GM18505 (cell line): ENCODE measurements around the gene RSPRY1.

Experiments used
- ATAC-seq: cut with Tn5 transposase; IDR thresholded peaks from one replicate; pipeline ENCODE4 v1.9.1; 2021; ENCODE audit not compliant: unreplicated experiment
- POLR2A ChIP-seq: IDR thresholded peaks from 4 replicates; pipeline ENCODE4 v1.6.1; 2011; ENCODE audit warnings: borderline replicate concordance; ENCODE audit not compliant: insufficient read depth, insufficient read length; ENCODE audit errors: extremely low read depth

The RSPRY1 gene

DNA sequence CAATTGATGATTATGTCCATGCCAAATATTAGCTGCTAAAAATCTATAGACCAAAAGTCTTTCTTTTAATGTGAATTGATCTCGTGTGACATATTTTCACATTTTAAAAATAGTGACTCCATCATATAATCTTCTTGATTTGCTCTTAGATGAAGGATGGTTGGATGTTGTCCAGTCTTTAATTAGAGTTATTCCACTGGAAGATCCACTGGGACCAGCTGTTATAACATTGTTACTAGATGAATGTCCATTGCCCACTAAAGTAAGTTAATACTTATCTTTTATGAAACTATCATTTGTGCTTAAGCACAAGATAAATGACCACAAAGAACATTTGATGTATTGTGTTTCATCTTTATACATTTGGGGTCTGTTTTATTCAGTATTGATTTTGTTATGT lies 22.8 kb downstream of the RSPRY1 start:
- ATAC-seq = no peak
- TF ChIP-seq POLR2A = no peak

DNA sequence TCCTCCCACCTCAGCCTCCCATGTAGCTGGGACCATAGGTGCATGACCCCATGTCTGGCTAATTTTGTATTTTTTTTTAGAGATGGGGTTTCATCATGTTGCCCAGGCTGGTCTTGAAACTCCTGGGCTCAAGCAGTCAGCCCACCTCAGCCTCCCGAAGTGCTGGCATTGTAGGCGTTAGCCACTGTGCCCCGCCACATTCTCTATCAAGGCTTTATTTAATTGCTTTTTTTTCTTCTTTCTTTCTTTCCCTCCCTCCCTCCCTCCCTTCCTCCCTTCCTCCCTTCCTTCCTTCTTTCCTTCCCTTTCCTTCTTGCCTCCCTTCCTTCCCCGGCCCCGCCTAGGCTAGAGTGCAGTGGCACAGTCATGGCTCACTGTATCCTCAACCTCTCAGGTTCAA lies 23.7 kb downstream of the RSPRY1 start:
- no peak for ATAC-seq

DNA sequence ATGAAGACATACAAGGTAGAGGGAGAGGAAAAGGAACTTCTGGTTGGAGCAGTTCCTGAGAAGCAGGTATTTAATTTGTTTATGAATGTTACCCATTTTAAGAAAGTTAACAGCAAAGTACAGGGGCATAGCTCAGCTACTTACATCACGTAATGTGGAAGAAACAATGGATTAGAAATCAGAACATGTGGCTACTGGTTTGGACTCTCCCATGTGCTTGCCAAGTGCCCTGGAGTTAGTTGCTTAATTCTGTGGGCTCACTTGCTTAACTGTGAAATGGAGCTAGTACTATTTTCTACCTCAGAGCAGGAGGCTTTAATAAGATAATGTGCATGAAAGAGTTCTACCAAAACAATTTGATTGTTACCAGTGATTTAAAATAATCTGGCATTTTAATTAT lies 27.3 kb downstream of the RSPRY1 start:
- TF ChIP-seq POLR2A = no peak
- ATAC-seq = no peak

More for the DNA sequence above, 23.7 kb downstream of the RSPRY1 start:
- no peak for TF ChIP-seq POLR2A

DNA sequence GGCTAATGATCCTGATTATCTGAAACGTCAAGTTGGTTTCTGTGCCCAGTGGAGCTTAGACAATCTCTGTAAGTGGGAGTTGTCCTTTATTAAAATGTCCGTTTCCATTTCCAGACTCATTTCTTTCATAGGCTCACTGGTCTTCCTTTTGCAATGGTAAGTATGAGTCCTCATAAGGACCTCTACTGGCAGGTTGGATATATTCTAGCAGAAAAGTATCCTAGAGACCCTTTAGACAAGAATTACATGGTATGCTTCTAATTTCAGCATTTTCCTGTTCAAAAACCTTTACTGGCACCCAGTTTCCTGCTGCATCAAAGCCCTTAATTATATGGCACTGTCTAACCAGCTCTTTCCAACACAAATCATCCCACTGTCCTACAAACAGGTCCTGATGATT lies 30.8 kb downstream of the RSPRY1 start:
- TF ChIP-seq POLR2A = no peak
- no peak for ATAC-seq

DNA sequence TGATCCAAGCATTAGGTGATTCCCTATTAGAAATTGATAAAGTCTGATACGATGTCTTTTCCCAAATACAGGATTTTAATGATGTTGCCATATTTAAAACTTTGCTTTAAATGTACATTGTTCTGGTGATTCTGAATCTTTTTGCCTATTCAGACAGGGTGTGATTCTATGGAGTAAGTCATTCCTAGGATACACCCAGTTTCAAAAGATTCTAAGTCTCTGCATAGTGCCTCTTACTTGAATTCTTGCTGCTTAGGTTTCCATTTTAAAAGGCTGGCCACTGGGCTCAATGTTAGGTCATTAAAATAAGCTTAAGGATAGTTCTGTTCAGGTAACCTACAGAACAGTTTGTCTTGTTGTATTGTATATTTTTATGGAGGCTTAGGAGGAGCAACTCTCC lies 36.9 kb downstream of the RSPRY1 start:
- TF ChIP-seq POLR2A = no peak
- no peak for ATAC-seq

DNA sequence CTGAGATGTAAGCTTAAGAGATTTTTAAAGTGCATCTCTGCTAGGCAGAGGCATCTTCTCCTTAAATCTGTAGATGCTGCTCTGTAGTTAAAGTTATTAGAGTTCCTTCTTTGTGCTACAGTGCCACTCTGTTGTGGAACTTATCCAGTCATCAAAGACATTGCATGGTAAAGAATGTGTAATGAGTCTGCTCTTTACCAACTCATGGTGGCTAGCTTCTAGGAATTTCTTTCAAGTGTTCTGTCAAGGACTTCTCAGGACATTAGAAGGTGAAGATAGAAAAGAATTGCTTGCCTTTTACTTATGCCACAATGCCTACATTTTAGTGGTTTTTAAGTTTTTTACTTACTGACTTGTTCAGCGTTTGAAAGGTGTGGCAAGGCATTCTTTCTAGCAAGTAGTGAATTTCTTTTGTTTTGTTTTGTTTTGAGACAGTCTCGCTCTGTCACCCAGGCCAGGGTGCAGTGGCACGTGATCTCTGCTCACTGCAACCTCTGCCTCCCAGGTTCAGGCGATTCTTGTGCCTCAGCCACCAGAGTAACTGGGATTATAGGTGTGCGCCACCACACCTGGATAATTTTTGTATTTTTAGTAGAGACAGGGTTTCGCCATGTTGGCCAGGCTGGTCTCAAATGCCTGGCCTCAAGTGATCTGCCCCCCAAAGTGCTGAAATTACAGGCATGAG lies 38.7 kb downstream of the RSPRY1 start:
- TF ChIP-seq POLR2A = no peak
- ATAC-seq = no peak

DNA sequence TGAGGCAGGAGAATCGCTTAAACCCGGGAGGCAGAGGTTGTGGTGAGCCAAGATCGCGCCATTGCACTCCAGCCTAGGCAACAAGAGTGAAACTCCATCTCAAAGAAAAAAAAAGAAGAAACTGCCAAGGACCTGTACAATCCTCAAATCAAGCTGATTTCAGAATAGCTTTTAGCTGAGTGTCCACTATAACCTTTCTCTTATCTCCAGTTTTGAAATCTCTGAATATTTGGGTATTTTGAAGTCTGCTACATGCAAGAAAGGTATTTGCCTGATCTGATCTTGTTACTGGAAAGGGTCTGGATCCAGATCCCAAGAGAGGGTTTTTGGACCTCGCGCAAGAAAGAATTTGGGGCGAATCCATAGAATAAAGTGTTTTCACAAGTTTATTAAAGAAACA lies 39.8 kb downstream of the RSPRY1 start:
- ATAC-seq = no peak
- no peak for TF ChIP-seq POLR2A

DNA sequence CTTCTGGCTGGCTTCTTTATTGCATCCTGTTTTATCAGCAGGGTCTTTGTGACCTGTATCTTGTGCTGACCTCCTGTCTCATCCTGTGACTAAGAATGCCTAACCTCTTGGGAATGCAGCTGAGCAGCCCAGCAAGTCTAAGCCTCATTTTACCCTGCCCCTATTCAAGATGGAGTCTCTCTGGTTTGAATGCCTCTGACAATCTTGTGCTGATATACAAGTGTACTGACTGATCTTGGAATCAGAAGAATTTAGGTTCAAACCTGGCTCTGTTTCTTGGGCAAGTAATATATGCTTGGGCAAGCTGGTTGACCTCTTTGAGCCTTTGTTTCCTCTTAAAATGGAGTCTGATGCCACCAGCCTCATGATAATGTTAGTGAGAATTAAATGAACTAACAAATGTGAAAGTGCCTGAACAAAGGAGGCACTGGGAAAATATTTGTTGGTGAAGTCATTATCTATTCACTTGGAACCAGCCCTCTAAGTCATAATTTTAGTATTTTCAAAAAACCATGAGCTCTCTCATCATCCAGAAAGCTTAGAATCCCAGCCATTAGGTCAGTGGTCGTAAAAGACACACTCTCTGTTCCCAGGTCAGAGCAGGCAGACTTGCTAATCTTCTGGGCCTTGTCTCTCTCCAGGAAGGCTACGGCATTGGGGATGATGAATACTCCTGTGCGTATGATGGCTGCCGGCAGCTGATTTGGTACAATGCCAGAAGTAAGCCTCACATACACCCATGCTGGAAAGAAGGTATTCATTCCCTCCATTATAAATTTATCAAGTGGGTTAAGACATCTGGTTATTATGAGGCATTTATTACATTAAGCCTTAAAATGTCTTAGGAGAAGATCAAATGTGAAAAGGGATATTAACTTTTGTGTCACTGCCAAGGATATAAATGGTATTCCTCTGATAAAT lies 40.8 kb downstream of the RSPRY1 start:
- ATAC-seq = no peak
- TF ChIP-seq POLR2A = no peak

DNA sequence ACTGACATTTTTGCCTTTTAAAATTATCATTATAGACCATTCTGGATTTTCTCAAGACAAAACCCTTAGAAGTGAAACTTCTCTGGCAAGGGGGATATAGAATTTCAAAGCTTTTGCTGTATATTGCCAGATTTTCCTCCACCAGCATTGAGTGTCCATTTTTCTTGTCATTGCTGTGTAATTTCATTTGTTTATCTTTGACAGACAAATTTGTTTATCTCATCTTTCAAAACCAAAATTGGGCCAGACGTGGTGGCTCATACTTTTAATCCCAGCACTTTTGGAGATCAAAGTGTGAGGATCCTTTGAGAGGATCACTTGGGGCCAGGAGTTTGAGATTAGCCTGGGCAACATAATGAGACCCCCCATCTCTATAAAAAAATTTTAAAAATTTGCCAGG lies 43.0 kb downstream of the RSPRY1 start:
- no peak for ATAC-seq
- no peak for TF ChIP-seq POLR2A

DNA sequence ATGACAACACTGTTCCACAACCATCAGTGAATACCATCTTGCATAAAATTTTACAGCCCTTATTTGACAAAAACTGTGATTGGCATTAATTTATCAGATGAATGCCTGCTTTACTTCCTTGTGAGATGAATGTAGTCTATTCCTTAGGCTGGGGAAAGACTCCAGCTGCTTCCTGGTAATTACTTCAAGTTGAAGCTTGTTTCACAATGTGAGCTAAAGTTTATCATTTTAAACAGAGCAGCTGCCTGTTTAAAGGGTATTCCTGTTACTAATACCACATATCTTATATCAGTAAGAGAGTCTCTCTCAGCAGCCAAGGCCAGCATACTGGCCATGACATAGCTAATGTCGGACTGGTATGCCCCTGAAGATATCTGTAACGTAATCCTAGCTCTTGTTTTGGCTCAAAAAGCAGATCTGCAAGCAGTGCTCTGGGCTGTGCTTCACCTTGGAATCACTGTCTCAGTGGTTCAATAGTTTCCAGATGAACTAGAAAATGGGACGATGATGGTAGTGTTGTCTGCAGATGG lies 45.8 kb downstream of the RSPRY1 start:
- ATAC-seq = no peak
- no peak for TF ChIP-seq POLR2A

DNA sequence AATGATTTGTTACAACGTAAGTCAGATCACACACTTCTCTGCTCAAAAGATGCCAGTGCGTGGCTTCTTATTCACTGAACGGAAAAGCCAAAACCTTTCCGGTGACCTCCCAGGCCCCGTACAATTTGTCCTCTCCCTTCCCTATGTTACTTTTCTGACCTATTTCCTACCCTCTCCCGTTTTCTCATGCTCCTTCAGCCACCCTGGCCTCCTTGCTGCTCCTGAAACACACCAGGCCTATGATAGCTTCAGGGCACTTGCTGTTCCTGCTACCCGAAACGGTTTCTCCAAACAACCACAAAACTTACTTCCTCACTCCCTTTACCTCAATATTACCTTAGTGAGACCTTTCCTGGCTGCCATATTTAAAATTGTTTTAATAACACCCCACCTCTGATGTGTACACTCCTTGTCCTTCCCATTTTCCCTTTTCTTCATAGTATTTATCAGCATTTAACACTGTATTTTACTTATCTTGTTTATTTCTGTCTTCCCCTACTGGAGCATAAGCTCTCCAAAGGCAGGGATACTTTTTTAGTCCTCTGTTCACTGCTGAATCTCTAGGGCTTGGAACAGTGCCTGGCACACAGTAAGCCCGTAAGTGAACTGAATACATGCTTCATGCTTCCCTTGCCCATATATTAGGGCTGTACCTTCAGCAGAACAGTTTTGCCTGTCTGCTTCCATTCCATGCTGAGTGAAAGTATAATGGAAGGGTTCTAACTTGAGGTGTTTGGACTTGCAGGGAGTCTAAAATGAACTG lies 48.0 kb downstream of the RSPRY1 start:
- TF ChIP-seq POLR2A = no peak
- no peak for ATAC-seq

DNA sequence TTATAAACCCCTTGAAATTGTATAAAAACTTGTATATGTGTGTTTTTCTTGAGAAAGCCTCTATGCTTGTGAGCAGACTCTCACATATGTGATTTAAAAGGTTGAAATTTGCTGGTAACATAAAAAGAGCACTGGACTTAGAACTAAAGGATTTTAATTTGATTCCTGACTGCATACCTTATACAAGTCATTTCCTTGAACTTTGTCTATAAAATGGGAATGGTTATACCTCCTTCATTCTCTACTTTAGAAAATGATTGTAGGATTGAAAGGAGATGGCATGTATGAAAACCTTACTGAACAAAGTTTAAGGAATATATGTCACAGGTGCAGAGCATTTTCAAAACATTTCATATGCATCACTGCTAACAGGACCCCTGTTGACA lies 48.6 kb downstream of the RSPRY1 start:
- no peak for TF ChIP-seq POLR2A

More for the DNA sequence above, 48.6 kb downstream of the RSPRY1 start:
- ATAC-seq = no peak
